ENCODE data around the gene PRKAR1B. TPM values are rescaled to one million over a fixed set of nuclear protein-coding genes. Genes with fewer than 3 reads are reported as not detected.

PRKAR1B gene
- total RNA-seq, 1 experiment from 2014 or later = 62.0 TPM

GRCh38 chr7:749140-749551 is 22.1 kb upstream of the PRKAR1B start:
- DNase-seq (ENCODE audit: low read depth, low spot score) = no peak
- no TSS peak for BruUV-seq (replicated peaks)
- in situ Hi-C loops (cut with HindIII; ENCODE audit: low pct_unique_long_range_greater_than_20kb, low sequenced_read_pairs) = no loop called here

DNA sequence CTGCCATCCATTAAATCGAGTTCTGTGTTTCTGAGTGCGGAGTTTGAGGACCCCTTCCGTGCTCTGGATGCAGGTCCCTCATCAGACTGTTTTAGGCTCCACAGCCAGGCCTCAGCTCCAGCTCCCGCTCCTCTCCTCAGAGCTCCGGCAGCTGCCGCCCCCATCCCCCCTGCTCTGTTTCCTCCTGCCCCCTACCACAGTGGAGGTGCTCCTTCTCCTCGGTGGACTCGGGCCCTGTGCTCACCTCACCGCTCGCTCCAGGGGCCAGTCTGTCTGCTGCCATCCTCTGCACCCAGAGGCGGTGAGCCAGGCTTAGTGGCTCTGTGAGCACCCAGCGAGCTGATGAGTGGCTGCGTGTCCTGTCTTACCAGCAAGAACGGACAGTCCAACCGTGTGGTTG is 21.4 kb upstream of the PRKAR1B start:
- peaks cover 2% of the 10 kb centered on the region; the same call in 1 of the 2 replicates for H3K36me3 ChIP-seq (ENCODE audit: control insufficient read depth, insufficient read depth, low read length)
- ChIA-PET POLR2A (no interaction called here), CTCF (no interaction called here)
- intact Hi-C loops (cut with micrococcal nuclease; ENCODE audit: unreplicated experiment) = no loop called here
- ATAC-seq = no peak
- no peak for TF ChIP-seq POLR2AphosphoS5 (IDR thresholded peaks at IDR 0.05; ENCODE audit: low read depth, low read length)
- no peak for TF ChIP-seq CTCF (IDR thresholded peaks at IDR 0.05)
- no peak for TF ChIP-seq SIN3A (IDR thresholded peaks at IDR 0.05; ENCODE audit: borderline replicate concordance, insufficient read depth, low read depth, low read length)
- no peak for TF ChIP-seq TCF7L2 (IDR thresholded peaks at IDR 0.05; ENCODE audit: low read depth, low read length)
- TF ChIP-seq, protein P1, sequence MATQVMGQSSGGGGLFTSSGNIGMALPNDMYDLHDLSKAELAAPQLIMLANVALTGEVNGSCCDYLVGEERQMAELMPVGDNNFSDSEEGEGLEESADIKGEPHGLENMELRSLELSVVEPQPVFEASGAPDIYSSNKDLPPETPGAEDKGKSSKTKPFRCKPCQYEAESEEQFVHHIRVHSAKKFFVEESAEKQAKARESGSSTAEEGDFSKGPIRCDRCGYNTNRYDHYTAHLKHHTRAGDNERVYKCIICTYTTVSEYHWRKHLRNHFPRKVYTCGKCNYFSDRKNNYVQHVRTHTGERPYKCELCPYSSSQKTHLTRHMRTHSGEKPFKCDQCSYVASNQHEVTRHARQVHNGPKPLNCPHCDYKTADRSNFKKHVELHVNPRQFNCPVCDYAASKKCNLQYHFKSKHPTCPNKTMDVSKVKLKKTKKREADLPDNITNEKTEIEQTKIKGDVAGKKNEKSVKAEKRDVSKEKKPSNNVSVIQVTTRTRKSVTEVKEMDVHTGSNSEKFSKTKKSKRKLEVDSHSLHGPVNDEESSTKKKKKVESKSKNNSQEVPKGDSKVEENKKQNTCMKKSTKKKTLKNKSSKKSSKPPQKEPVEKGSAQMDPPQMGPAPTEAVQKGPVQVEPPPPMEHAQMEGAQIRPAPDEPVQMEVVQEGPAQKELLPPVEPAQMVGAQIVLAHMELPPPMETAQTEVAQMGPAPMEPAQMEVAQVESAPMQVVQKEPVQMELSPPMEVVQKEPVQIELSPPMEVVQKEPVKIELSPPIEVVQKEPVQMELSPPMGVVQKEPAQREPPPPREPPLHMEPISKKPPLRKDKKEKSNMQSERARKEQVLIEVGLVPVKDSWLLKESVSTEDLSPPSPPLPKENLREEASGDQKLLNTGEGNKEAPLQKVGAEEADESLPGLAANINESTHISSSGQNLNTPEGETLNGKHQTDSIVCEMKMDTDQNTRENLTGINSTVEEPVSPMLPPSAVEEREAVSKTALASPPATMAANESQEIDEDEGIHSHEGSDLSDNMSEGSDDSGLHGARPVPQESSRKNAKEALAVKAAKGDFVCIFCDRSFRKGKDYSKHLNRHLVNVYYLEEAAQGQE (IDR thresholded peaks at IDR 0.05; ENCODE audit: insufficient read depth in 1 of 2, low read depth in 2 of 2, low read length in 1 of 2) = no peak
- in situ Hi-C loops (cut with HindIII; ENCODE audit: low pct_unique_long_range_greater_than_20kb, low sequenced_read_pairs) = no loop called here
- no peak overlapping the region for H3K4me3 ChIP-seq (ENCODE audit: low read depth in 2 of 2, low read length in 2 of 2)
- no peaks in the 10 kb centered on the region for H3K27me3 ChIP-seq (ENCODE audit: control insufficient read depth, insufficient read depth, low read length)
- H3K27ac ChIP-seq (ENCODE audit: low read length) = no peak overlapping the region
- DNase-seq (ENCODE audit: low read depth, low spot score) = no peak
- BruUV-seq (replicated peaks) = no TSS peak
- H3K4me1 ChIP-seq (ENCODE audit: control insufficient read depth, insufficient read depth, low read length) = no peaks in the 10 kb centered on the region
- H3K9me3 ChIP-seq (ENCODE audit: control insufficient read depth, insufficient read depth, low read depth, low read length) = no peaks in the 10 kb centered on the region

More at GRCh38 chr7:749140-749551, 22.1 kb upstream of the PRKAR1B start:
- CTCF ChIA-PET = no interaction called here
- ATAC-seq = no peak
- intact Hi-C loops (cut with micrococcal nuclease; ENCODE audit: unreplicated experiment) = no loop called here
- no peaks in the 10 kb centered on the region for H3K4me1 ChIP-seq (ENCODE audit: control insufficient read depth, insufficient read depth, low read length)
- H3K9me3 ChIP-seq (ENCODE audit: control insufficient read depth, insufficient read depth, low read depth, low read length) = no peaks in the 10 kb centered on the region
- H3K27me3 ChIP-seq (ENCODE audit: control insufficient read depth, insufficient read depth, low read length) = no peaks in the 10 kb centered on the region
- TF ChIP-seq, protein P1 (IDR thresholded peaks at IDR 0.05; ENCODE audit: insufficient read depth in 1 of 2, low read depth in 2 of 2, low read length in 1 of 2) = no peak
- no peak for TF ChIP-seq POLR2AphosphoS5 (IDR thresholded peaks at IDR 0.05; ENCODE audit: low read depth, low read length)
- no peak for TF ChIP-seq SIN3A (IDR thresholded peaks at IDR 0.05; ENCODE audit: borderline replicate concordance, insufficient read depth, low read depth, low read length)
- TF ChIP-seq TCF7L2 (IDR thresholded peaks at IDR 0.05; ENCODE audit: low read depth, low read length) = no peak
- no peak for TF ChIP-seq CTCF (IDR thresholded peaks at IDR 0.05)
- H3K36me3 ChIP-seq (ENCODE audit: control insufficient read depth, insufficient read depth, low read length) = peaks cover 2% of the 10 kb centered on the region; the same call in 1 of the 2 replicates
- H3K27ac ChIP-seq (ENCODE audit: low read length) = no peak overlapping the region
- H3K4me3 ChIP-seq (ENCODE audit: low read depth in 2 of 2, low read length in 2 of 2) = no peak overlapping the region
- POLR2A ChIA-PET = no interaction called here
